MM.1S (cell line): ENCODE measurements around the gene CD101.

Experiments used
- CTCF ChIP-seq: fragments of 300-600 bp; sonication (generic); IDR thresholded peaks from 2 replicates; pipeline ENCODE4 v1.5.1; 2016; ENCODE audit warnings: antibody characterized with exemption, low read length, mixed read lengths
- EZH2 ChIP-seq: fragments of 300-600 bp; sonication (generic); optimal IDR thresholded peaks from 2 replicates; pipeline ENCODE3; 2017; ENCODE audit warnings: low read depth, mild to moderate bottlenecking, antibody characterized with exemption, low read length, mixed read lengths
- EZH2phosphoT487 ChIP-seq: fragments of 300-600 bp; sonication (generic); IDR thresholded peaks from 2 replicates; pipeline ENCODE4 v1.6.1; 2018; ENCODE audit warnings: antibody characterized with exemption, low read length

DNA sequence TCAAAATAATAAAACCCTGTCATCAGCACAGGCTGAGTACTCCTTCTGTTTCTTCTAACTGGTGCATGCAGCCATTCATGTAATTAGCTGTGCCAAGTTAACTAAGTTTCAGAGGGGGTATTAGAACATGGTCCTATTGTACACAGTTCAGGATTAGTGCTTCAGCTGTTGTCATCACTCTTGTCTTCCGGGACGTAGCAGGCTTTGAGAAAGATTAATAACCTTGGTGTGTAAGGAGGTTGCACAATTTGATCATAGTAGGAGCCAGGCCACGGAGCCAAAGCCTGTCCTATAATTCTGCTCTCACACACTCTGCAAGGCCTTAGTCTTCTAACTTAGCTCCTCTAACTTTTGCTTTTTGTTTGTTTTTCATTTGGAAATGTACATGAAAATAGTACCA lies 47.1 kb upstream of the CD101 start:
- TF ChIP-seq CTCF (no peak), EZH2phosphoT487 (no peak), EZH2 (no peak)
